K562 treated with DMSO at 1 percent for 24 hours (cell line): ENCODE measurements around the gene OR14A16. TPM values are rescaled to one million over a fixed set of nuclear protein-coding genes. Genes with fewer than 3 reads are reported as not detected.

Experiments used
- total RNA-seq: library from RNA; unstranded; fragments of 300-600 nt; gene quantifications from 2 replicates; pipeline ENCODE4 v1.2.3, GENCODE V29; 2022; ENCODE audit warnings: low read depth; ENCODE audit not compliant: insufficient read depth

Gene OR14A16
- not detected in 2 replicates for total RNA-seq

GRCh38 chr1:247824023-247824422 is at the start of gene OR14A16:
TSS of gene OR14A16 (minus strand) at chr1:247824119. CDS start at chr1:247815729, 8,390 bp downstream.

DNA sequence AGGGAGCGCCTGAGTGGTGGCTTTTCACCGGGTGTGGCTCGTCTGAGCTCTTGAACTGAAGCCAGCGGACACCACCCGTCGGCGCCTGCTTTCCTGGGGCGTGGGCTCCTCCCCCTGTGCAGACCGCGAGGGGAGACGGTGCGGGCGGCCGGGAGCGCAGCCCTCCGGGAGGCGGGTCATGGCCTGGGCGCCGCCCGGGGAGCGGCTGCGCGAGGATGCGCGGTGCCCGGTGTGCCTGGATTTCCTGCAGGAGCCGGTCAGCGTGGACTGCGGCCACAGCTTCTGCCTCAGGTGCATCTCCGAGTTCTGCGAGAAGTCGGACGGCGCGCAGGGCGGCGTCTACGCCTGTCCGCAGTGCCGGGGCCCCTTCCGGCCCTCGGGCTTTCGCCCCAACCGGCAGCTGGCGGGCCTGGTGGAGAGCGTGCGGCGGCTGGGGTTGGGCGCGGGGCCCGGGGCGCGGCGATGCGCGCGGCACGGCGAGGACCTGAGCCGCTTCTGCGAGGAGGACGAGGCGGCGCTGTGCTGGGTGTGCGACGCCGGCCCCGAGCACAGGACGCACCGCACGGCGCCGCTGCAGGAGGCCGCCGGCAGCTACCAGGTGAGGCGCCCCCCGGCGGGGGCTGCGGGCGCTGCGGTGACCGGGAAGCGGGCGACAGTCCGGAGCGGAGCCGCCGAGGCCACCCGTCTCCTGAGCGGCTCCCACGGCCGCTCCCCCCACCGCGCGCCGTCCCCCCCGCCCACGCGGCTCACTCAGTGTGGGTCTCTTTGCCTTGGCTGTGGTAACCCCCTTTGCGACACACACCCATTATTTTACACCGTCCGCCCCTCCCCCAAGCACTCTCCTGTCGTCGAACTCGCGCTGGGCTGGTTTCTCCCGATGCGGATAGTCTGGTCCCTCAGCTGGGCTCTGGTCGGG is 33.4 kb upstream of the OR14A16 start, which contains the start of gene TRIM58:
TRIM58 (plus strand) TSS at position 119 of the 916 bp plus-strand sequence; CDS start at position 179, 60 bp downstream.

GRCh38 chr1:247841796-247842195 is 17.9 kb upstream of the OR14A16 start, which contains the start of gene OR11L1:
TSS of gene OR11L1 (minus strand) at chr1:247841896. CDS start at chr1:247841896, 0 bp downstream.

Other genes with a start within 250 kb of the OR14A16 start
- not detected in 2 replicates for gene OR2G2, start 235.8 kb downstream of the OR14A16 start, total RNA-seq
- gene OR2G3, start 218.5 kb downstream of the OR14A16 start, total RNA-seq, result not detected in 2 replicates
- not detected in 2 replicates for gene OR13G1, start 144.4 kb downstream of the OR14A16 start, total RNA-seq
- gene OR6F1, start 107.5 kb downstream of the OR14A16 start, total RNA-seq, result not detected in 2 replicates
- not detected in 2 replicates for gene OR14K1, start 85.5 kb downstream of the OR14A16 start, total RNA-seq
- gene OR14A2, start 76.0 kb downstream of the OR14A16 start, total RNA-seq, result not detected in 2 replicates
- not detected in 2 replicates for gene OR1C1, start 63.6 kb downstream of the OR14A16 start, total RNA-seq
- gene OR11L1, start 17.8 kb upstream of the OR14A16 start, total RNA-seq, result not detected in 2 replicates
- gene TRIM58, start 33.1 kb upstream of the OR14A16 start, total RNA-seq, result 23.0 and 23.6 TPM in 2 replicates
- 5.8 and 5.9 TPM in 2 replicates for gene OR2W3, start 71.5 kb upstream of the OR14A16 start, total RNA-seq
- 0.37 TPM in 1 of 2 replicates, not detected in the other for gene OR2T8, start 96.1 kb upstream of the OR14A16 start, total RNA-seq
- not detected in 2 replicates for gene OR2AJ1, start 100.8 kb upstream of the OR14A16 start, total RNA-seq
- not detected in 2 replicates for gene OR2L8, start 124.7 kb upstream of the OR14A16 start, total RNA-seq
- not detected in 2 replicates for gene OR2AK2, start 141.1 kb upstream of the OR14A16 start, total RNA-seq
- not detected in 2 replicates for gene OR2L5, start 189.5 kb upstream of the OR14A16 start, total RNA-seq
- gene OR2L2, start 206.0 kb upstream of the OR14A16 start, total RNA-seq, result not detected in 2 replicates
- gene OR2L3, start 222.7 kb upstream of the OR14A16 start, total RNA-seq, result not detected in 2 replicates